Astrocyte (in vitro differentiated cells and primary cell): ENCODE measurements around the gene OSBPL6.

Experiments used
- CTCF ChIP-seq: IDR thresholded peaks from 2 replicates; pipeline ENCODE4 v1.5.1; 2011; ENCODE audit warnings: low read depth, mild to moderate bottlenecking, inconsistent platforms, low read length, moderate library complexity; ENCODE audit not compliant: insufficient read depth
- EZH2 ChIP-seq: IDR thresholded peaks from 2 replicates; pipeline ENCODE4 v1.6.1; 2012; ENCODE audit warnings: mild to moderate bottlenecking, low read length, inconsistent platforms; ENCODE audit not compliant: insufficient read depth

- no peak for TF ChIP-seq CTCF
- TF ChIP-seq EZH2: no peak
These were observed 73.3 kb downstream of the OSBPL6 start for GRCh38 chr2:178267660-178268059.
